CD4-positive, alpha-beta T cell treated with Interleukin-15 for 1 hour (primary cell): Measurements from ENCODE around the gene BNC2.
"Not testable (repeated sequence)": the region's sequence is repeated elsewhere in the genome, so short reads cannot be mapped to it uniquely, and the experiment has no call there.

Source experiments
- DNase-seq: peaks from one replicate; pipeline ENCODE4 v3.0.0-alpha.2; 2020

BNC2 gene, protein sequence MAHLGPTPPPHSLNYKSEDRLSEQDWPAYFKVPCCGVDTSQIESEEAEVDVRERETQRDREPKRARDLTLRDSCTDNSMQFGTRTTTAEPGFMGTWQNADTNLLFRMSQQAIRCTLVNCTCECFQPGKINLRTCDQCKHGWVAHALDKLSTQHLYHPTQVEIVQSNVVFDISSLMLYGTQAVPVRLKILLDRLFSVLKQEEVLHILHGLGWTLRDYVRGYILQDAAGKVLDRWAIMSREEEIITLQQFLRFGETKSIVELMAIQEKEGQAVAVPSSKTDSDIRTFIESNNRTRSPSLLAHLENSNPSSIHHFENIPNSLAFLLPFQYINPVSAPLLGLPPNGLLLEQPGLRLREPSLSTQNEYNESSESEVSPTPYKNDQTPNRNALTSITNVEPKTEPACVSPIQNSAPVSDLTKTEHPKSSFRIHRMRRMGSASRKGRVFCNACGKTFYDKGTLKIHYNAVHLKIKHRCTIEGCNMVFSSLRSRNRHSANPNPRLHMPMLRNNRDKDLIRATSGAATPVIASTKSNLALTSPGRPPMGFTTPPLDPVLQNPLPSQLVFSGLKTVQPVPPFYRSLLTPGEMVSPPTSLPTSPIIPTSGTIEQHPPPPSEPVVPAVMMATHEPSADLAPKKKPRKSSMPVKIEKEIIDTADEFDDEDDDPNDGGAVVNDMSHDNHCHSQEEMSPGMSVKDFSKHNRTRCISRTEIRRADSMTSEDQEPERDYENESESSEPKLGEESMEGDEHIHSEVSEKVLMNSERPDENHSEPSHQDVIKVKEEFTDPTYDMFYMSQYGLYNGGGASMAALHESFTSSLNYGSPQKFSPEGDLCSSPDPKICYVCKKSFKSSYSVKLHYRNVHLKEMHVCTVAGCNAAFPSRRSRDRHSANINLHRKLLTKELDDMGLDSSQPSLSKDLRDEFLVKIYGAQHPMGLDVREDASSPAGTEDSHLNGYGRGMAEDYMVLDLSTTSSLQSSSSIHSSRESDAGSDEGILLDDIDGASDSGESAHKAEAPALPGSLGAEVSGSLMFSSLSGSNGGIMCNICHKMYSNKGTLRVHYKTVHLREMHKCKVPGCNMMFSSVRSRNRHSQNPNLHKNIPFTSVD

DNA sequence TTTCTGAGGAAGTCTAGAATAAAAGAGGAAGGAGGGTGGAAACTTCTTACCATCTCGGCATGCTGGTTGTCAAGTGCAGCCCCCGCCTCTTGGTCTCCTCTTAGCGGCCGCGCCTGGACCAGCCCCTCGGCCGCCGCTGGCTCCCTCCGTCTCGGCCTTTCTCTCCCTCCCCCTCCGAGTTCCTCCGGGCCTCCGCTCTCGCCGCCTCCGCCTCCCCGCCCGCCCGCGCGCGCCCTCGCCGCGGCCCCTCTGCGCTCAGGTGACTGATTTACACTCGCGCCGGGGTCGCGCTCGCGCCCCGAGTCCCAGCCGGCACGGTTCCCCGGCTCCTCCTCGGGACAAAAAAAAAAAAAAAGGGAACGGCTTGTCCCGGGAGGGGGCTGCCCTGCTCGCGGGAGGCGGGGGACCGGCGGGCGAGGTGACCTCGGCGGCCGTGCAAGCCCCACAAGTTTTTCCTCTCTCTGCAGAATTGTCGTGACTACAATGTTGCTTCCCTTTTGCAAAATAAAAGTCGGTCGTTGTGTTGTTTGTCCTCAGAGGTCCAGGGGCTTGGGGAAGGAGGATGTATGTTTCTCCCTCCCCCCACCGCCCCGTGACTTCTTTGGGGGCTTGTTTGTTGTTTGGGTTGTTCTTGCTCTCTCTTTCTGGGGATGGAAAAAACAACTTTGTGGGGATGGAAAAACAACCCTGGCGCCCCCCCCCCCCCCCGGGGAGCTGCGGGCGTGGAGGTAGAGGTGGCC lies at the start of gene BNC2:
TSS of gene BNC2 (minus strand) at position 75 of the 740 bp plus-strand sequence. CDS start at position 53, 22 bp downstream.
- no peak for DNase-seq

- DNase-seq, result no peak
These were observed 48.5 kb upstream of the BNC2 start for GRCh38 chr9:16918920-16919319.

GRCh38 chr9:16915126-16915831 lies 44.8 kb upstream of the BNC2 start:
- DNase-seq, result no peak

DNA sequence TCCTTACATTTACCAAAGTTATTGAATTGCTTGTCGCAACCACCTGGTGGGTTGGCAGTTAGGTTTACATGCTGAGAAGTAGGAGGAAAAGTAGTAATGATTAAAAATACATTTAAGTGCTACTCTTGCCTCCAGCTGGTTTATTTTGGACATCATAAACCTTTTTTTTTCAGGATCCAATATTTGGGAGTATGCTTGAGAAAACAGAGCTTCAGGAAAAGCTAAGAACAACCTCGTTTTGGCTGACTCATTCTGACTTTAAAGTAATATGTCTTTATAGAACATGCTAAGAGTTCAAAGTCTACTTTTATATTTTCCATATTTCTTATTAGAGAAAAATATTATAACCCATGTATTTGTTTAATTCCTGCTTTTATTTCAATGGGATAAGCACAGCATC lies 41.7 kb upstream of the BNC2 start:
- DNase-seq, result no peak

- not testable (repeated sequence) for DNase-seq
These were observed 37.7 kb upstream of the BNC2 start for GRCh38 chr9:16908206-16908605.

- DNase-seq, result no peak
These were observed 34.2 kb upstream of the BNC2 start for GRCh38 chr9:16904655-16905054.

DNA sequence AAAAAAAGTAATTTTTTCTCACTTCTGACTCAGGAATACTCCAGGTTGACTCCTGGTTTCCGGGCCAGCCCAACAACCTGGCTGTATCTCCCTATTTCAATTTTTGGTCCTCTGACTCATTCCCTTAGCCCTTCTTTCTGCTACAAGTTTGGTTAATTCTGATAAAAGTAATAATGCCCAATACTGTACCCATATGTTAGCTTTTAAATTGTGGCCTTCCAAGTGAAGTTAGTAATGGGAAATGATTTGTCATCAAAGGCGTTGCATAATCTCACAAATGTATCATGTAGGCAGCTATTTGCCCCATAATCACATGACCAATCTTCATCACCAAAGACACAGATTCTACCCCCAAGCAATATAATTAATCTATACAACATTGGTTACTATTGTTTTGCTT lies 31.1 kb upstream of the BNC2 start:
- no peak for DNase-seq

DNA sequence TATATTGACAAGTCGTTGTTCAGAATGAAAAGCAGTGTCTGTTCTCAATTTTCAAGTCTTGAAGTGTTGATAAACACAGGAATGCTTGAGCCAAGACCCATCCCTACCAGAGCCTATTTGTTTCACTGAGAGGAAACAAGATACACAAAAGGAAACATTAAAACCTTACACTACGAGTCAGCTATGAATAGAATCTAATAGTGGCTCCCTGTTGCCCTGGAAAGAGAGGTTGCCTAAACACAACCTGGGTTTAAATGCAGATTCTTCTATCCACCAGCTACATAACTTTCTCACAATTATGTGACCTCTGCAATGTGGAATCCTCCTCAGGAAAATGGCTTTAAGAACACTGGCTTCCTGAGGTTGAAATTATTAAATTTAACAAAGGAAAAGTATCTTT lies 29.1 kb upstream of the BNC2 start:
- DNase-seq, result no peak

- no peak for DNase-seq
These were observed 28.0 kb upstream of the BNC2 start for GRCh38 chr9:16898464-16898863.

- no peak for DNase-seq
These were observed 18.1 kb upstream of the BNC2 start for GRCh38 chr9:16888594-16888993.

- DNase-seq, result no peak
These were observed 15.5 kb upstream of the BNC2 start for GRCh38 chr9:16885931-16886330.

DNA sequence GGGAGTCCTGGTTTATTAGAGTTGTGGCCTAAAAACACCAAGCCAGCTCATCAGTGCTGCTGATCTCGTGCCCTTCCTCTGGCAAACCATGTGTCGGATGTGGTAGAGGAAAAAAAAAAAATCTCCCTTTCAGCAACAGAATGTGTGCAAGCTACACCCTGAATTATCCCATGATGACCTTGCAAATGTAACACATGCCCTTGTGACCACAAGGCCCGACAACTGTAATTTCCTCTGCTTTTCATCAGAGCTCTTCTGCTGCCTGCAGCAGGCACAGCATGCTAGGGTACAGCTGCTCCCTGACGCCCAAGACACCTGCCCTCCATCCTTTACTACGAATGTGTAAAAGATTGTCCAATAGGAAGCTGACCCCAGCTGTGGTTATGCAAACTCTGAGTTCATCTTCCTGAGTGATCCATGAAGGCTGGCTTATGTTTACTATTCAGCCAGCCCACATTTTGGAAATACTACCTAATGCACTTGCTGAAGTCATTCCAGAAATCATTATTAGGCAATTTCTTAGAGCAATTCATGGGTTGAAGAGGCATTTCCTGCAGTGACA lies 14.6 kb upstream of the BNC2 start:
- peak; percentile 25 for DNase-seq

DNA sequence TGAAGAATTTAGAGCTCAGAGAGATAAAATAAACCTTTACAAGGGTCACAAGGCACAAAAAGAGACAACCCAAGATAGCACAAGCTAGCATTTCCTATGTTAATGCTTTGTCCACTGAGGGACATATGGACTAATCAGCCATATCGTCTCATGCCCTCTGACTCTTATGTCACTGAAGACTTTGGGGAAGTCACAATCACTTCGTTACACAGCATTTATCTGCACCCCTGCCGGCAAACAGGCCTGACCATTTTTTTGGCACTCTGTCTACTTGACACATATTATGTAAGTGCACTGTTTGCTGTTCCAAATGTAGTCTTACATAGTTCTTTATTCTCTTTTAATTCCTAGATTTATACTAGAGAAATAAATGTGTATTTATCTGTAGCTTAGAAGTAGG lies 13.9 kb upstream of the BNC2 start:
- no peak for DNase-seq

- no peak for DNase-seq
These were observed 13.1 kb upstream of the BNC2 start for GRCh38 chr9:16883586-16883985.

GRCh38 chr9:16882440-16882839 lies 12.0 kb upstream of the BNC2 start:
- DNase-seq, result not testable (repeated sequence)

DNA sequence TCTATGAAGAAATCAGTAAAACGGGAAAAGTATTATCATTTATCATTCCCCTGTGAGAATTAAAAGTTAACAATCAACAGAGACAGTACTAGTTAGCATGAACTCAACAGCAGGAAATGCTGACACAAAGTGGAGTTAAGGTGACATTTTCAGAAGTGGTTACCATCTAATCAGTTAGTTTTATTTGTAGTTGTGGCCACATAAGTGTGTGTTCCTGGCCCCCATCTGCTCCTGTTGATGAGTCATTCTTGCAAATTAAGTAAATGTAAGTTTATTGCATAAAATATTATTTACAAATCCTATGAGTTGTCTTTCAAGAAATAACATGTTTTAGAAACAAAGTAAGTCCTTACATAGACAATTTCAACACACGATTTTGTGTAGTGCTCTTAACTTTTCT lies 8.9 kb upstream of the BNC2 start:
- DNase-seq, result no peak

DNA sequence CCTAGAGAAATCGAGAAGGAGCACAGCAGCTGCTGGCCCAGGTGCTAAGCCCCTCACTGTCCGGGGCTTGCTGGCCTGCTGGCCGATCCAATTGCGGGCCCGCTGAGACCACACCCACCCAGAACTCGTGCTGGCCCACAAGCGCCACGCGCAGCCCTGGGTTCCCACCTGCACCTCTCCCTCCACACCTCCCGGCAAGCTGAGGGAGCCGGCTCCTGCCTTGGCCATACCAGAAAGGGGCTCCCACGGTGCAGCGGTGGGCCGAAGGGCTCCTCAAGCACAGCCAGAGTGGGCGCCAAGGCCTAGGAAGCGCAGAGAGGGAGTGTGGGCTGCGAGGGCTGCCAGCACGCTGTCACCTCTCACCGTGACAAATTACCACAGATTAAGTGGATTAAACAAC lies 6.8 kb upstream of the BNC2 start:
- DNase-seq, result no peak

DNA sequence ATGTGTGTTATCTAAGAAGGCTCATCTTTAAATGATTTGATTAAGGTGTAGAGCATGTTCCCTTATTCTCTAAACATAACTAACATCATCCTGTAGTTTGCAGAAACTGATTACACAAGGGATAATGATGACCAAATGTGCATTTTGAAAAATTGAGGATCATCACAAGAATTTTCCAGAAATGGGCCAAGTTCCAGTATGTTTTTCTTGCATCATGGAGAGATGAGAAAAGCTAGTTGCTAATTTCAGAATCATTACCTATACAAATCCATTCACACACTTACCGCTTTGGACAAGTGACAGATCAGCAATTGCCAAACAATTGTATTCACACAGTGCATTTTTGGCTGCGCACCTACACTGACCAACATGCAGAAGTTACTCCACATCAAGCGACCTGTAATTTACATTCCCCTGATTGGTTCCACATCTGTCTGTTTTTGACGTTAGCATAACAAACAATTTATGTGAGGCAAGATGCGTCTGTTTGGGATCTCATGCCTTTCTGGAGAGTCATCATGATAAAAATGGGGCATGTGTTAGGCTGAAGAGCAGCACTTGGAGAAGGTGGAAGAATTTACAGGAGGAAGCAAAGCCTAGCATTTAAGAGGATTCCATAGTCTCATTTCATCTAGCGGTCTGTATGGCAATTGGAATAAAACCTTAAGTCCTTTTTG lies 2.8 kb upstream of the BNC2 start:
- no peak for DNase-seq

- DNase-seq, result peak; percentile 38
These were observed 1.1 kb upstream of the BNC2 start for GRCh38 chr9:16871336-16872151.

- no peak for DNase-seq
These were observed 431 bp downstream of the BNC2 start for GRCh38 chr9:16869882-16870595.
